K562 (cell line): ENCODE measurements around the gene NAP1L4. TPM values are rescaled to one million over a fixed set of nuclear protein-coding genes. Genes with fewer than 3 reads are reported as not detected.
A peak's percentile ranks its signal among the peaks of the same experiment; 100 is the strongest.

Source experiments
- ATAC-seq: fragments of 200-7000 bp; cut with Tn5 transposase; 3 replicates; pipeline ENCODE4 v1.9.1; 2020; ENCODE audit warnings: moderate library complexity
- BruUV-seq: library from RNA; stranded (reverse); fragments of 400-500 nt; replicated peaks from 2 replicates; lab custom pipeline; 2021; lab: Mats Ljungman, UMichigan
- CTCF ChIA-PET: fragments of 300-600 bp; formaldehyde crosslinking; extraction: SDS; loops from one replicate; lab custom pipeline; 2021; ENCODE audit warnings: low intra/inter-chr PET ratio; lab: Yijun Ruan, JAX
- POLR2A ChIA-PET: fragments of 300-600, 350-650 bp; sonication (Branson Sonifier 250); formaldehyde crosslinking; extraction: SDS; loops from one replicate; lab custom pipeline; 2021; ENCODE audit warnings: antibody characterized with exemption, inconsistent platforms; lab: Yijun Ruan, JAX
- DNase-seq, 4 experiments: peaks; one replicate each; pipeline versions ENCODE4 v3.0.0 to v3.0.0-alpha.2; 2011 to 2018; ENCODE audit warnings: low spot score in 3 of 4, mixed read lengths in 3 of 4; ENCODE audit errors: extremely low read depth in 1 of 4
- FAIRE-seq: peaks from 2 replicates; lab custom pipeline; 2011; peaks lifted over from hg19 to GRCh38; lab: Jason Lieb, UNC
- H2AFZ ChIP-seq: 2 replicates; pipeline ENCODE4 v1.6.0; 2011; ENCODE audit warnings: low read depth, low read length, control low read depth, inconsistent platforms
- H3K27ac ChIP-seq: fragments of 200-600 bp; 3 replicates; pipeline ENCODE4 v1.8.0; 2011; ENCODE audit warnings: low read depth, mild to moderate bottlenecking, control low read depth, inconsistent platforms, low read length, moderate library complexity, mixed read lengths; ENCODE audit errors: extremely low read depth
- H3K27me3 ChIP-seq, 2 experiments: fragments of 300-600 bp in 1 of 2; 2 replicates in 1 of 2; 3 replicates in 1 of 2; pipeline versions ENCODE4 v1.6.0 to v1.8.0; 2011; ENCODE audit warnings: inconsistent platforms in 2 of 2, low read length in 2 of 2, mild to moderate bottlenecking in 1 of 2, mixed read lengths in 1 of 2, moderate library complexity in 1 of 2; ENCODE audit not compliant: control insufficient read depth in 2 of 2, insufficient read depth in 2 of 2
- H3K36me3 ChIP-seq: fragments of 300-600 bp; 3 replicates; pipeline ENCODE4 v1.8.0; 2011; ENCODE audit warnings: mild to moderate bottlenecking, low read length, inconsistent platforms; ENCODE audit not compliant: control insufficient read depth, insufficient read depth
- H3K4me1 ChIP-seq, 2 experiments: fragments of 200-600 bp in 1 of 2; replicated peaks in 1 of 2; 2 replicates in 1 of 2; 3 replicates in 1 of 2; pipeline versions ENCODE4 v1.5.1 to v1.8.0; 2011; ENCODE audit warnings: inconsistent platforms in 2 of 2, low read length in 2 of 2, mild to moderate bottlenecking in 1 of 2, mixed read lengths in 1 of 2, moderate library complexity in 1 of 2; ENCODE audit not compliant: control insufficient read depth in 2 of 2, insufficient read depth in 2 of 2
- H3K4me2 ChIP-seq: 2 replicates; pipeline ENCODE4 v1.6.1; 2011; ENCODE audit warnings: low read length, control low read depth, inconsistent platforms, mixed read lengths; ENCODE audit not compliant: insufficient read depth
- H3K4me3 ChIP-seq: fragments of 200-600 bp; sonication (generic), shearing (Covaris generic); 2 replicates; pipeline ENCODE4 v1.5.1; 2016; ENCODE audit warnings: control low read depth, inconsistent platforms
- H3K79me2 ChIP-seq: fragments of 200-600 bp; 3 replicates; pipeline ENCODE4 v1.8.0; 2011; ENCODE audit warnings: low read length, inconsistent platforms; ENCODE audit not compliant: control insufficient read depth, insufficient read depth
- H3K9ac ChIP-seq, 2 experiments: 2 replicates each; pipeline versions ENCODE4 v1.6.0 to v1.6.1; 2011; ENCODE audit warnings: low read depth in 2 of 2, low read length in 2 of 2, control low read depth in 1 of 2, inconsistent platforms in 1 of 2, mild to moderate bottlenecking in 1 of 2, mixed read lengths in 1 of 2; ENCODE audit not compliant: insufficient read depth in 1 of 2
- H3K9me1 ChIP-seq: one replicate; pipeline ENCODE4 v1.6.0; 2011; ENCODE audit warnings: inconsistent platforms, mild to moderate bottlenecking, low read length, moderate library complexity; ENCODE audit not compliant: control insufficient read depth, insufficient read depth
- H3K9me3 ChIP-seq: replicated peaks from 2 replicates; pipeline ENCODE4 v1.5.1; 2011; ENCODE audit warnings: low read depth, low read length, inconsistent platforms; ENCODE audit not compliant: control insufficient read depth, insufficient read depth
- H4K20me1 ChIP-seq: replicated peaks from 2 replicates; pipeline ENCODE4 v1.6.1; 2011; ENCODE audit warnings: low read length, inconsistent platforms, mixed read lengths; ENCODE audit not compliant: control insufficient read depth, insufficient read depth
- CBFB ChIP-seq: sonication (generic); formaldehyde crosslinking; IDR thresholded peaks from 2 replicates; pipeline ENCODE4 v1.4.0; 2020; ENCODE audit warnings: mild to moderate bottlenecking, missing genetic modification reagents
- FOSL1 ChIP-seq: fragments of 200-800 bp; sonication (Bioruptor generic); conservative IDR thresholded peaks from 2 replicates; pipeline ENCODE4 v1.6.1; 2016; ENCODE audit warnings: missing genetic modification characterization, missing compliant biosample characterization
- JUND ChIP-seq, 2 experiments: IDR thresholded peaks; 2 replicates in 1 of 2; 3 replicates in 1 of 2; pipeline ENCODE4 v1.6.1; 2011; ENCODE audit warnings: borderline replicate concordance in 2 of 2, low read depth in 2 of 2, low read length in 2 of 2, improper control_type of control experiment in 1 of 2, missing biosample characterization in 1 of 2, missing genetic modification characterization in 1 of 2, missing genetic modification reagents in 1 of 2
- MAZ ChIP-seq, 2 experiments: fragments of 450-650 bp in 1 of 2; sonication (generic) in 1 of 2; formaldehyde crosslinking; IDR thresholded peaks in 1 of 2; conservative IDR thresholded peaks in 1 of 2; 2 replicates each; pipeline versions ENCODE4 v1.4.0 to v1.5.0; 2020; ENCODE audit warnings: mild to moderate bottlenecking in 1 of 2, missing genetic modification reagents in 1 of 2
- POLR2G ChIP-seq: fragments of 200-400 bp; formaldehyde crosslinking; IDR thresholded peaks from 2 replicates; pipeline ENCODE4 v1.6.1; 2017; ENCODE audit warnings: low read depth, mild to moderate bottlenecking, antibody characterized with exemption, low read length, moderate library complexity
- ZBTB43 ChIP-seq: sonication (generic); formaldehyde crosslinking; IDR thresholded peaks from 2 replicates; pipeline ENCODE4 v1.8.0; 2023; ENCODE audit warnings: mild to moderate bottlenecking, missing genetic modification reagents
- ZNF511 ChIP-seq: sonication (generic); formaldehyde crosslinking; IDR thresholded peaks from 2 replicates; pipeline ENCODE4 v1.8.0; 2022; ENCODE audit warnings: mild to moderate bottlenecking, missing genetic modification reagents
- ZNF707 ChIP-seq: fragments of 250-450 bp; sonication (Bioruptor Pico); conservative IDR thresholded peaks from 2 replicates; pipeline ENCODE4 v1.8.0; 2022; ENCODE audit warnings: inconsistent platforms, mild to moderate bottlenecking, moderate library complexity
- WGBS: fragments of 100-300 bp; shearing (Covaris generic); methylation state at CpG from one replicate; pipeline ENCODE4 v1.1.6; 2016; ENCODE audit warnings: low coverage, mixed read lengths; ENCODE audit not compliant: insufficient coverage; ENCODE audit errors: missing lambda C conversion rate; 5-methylcytosine and 5-hydroxymethylcytosine counted together
- in situ Hi-C: fragments of 300-500 bp; cut with MboI; formaldehyde crosslinking; loops from 4 replicates; pipeline ENCODE4 v1.15.0; 2018; ENCODE audit warnings: inconsistent platforms, mixed read lengths
- intact Hi-C: fragments of 100-400 bp; cut with micrococcal nuclease; formaldehyde crosslinking; loops from 2 replicates; pipeline ENCODE4 v1.14.2; 2022
- polyA plus RNA-seq, 8 experiments: library from polyadenylated mRNA; depleted of rRNA in 4 of 8; stranded (reverse) in 5 of 8; unstranded in 3 of 8; fragments of >200 nt; fragmentation: Nextera tagmentation in 2 of 8; fragmentation: Illumina TruSeq in 1 of 8; extraction: Ambion mirVana in 2 of 8; extraction: Trizol in 1 of 8; gene quantifications; 2 replicates each; pipeline versions ENCODE4 v1.2.1 to v1.2.3, GENCODE V29; 2011 to 2014; ENCODE audit warnings: inconsistent platforms in 1 of 8, missing spikeins in 1 of 8
- total RNA-seq, 7 experiments: library from RNA; depleted of rRNA in 6 of 7; stranded (reverse); fragments of >200 nt in 6 of 7; fragmentation: Illumina TruSeq in 2 of 7; extraction: Trizol in 2 of 7; gene quantifications; 2 replicates each; pipeline versions ENCODE4 v1.2.1 to v1.2.3, GENCODE V29; 2011 to 2021; ENCODE audit warnings: low replicate concordance in 1 of 7

Gene NAP1L4
- total and polyA plus RNA-seq, 9 of the 15 experiments (the other 6 are each of a cell fraction or from before 2014, with no cell fraction given) = 34.1 to 237 (median 179) TPM

- POLR2A ChIA-PET = interaction anchor here (0.6 to 1.1 kb wide), 4 partner anchors 10 to 742 kb away, joined by 3 to 5 read pairs (median 3); no protein-coding TSS in a partner anchor
- no TSS peak for BruUV-seq
- Histone ChIP-seq H3K9ac (peak overlapping the region in 1 of 2 experiments; percentile 24; a peak in 2 of 4 replicates), H3K4me3 (no peak overlapping the region), H3K27ac (no peak overlapping the region), H3K4me1 (peaks cover 14 to 82% of the 10 kb centered on the region in 2 experiments; a peak in 4 of 5 replicates), H3K4me2 (no peak overlapping the region), H3K79me2 (no peaks in the 10 kb centered on the region)
- CTCF ChIA-PET = no interaction called here
- peak; percentile 35 to 52 (median 37) for DNase-seq
- TF ChIP-seq JUND (IDR thresholded peaks at IDR 0.05; ENCODE audit: borderline replicate concordance, low read depth, low read length) (peak; percentile 35; the same call in 1 of the 2 replicates), JUND (tag; IDR thresholded peaks at IDR 0.05; ENCODE audit: borderline replicate concordance, low read depth, low read length) (no peak; the same call in 2 of the 3 replicates), CBFB (CRISPR knock-in tag) (peak; percentile 58; the same call in 1 of the 2 replicates), FOSL1 (tag) (0 out of 2 replicates have a peak, but pooled peaks have one; percentile 48), ZBTB43 (0 out of 2 replicates have a peak, but pooled peaks have one; percentile 47), ZNF707 (CRISPR knock-in tag) (no peak), MAZ (CRISPR knock-in tag; conservative IDR thresholded peaks at IDR 0.05 in 1 of 2, IDR thresholded peaks at IDR 0.05 in 1 of 2) (no peak), POLR2G (peak; percentile 27; the same call in 1 of the 2 replicates), ZNF511 (CRISPR knock-in tag) (0 out of 2 replicates have a peak, but pooled peaks have one; percentile 16)
- TF ChIP-seq, all 486 proteins: peak for 6
- intact Hi-C loops (no loop called here), in situ Hi-C loops (no loop called here)
- no peaks in the 10 kb centered on the region for H3K27me3 ChIP-seq
- no peaks in the 10 kb centered on the region for H3K9me3 ChIP-seq
- no peaks in the 10 kb centered on the region for H3K36me3 ChIP-seq
- H2AFZ ChIP-seq = no peak overlapping the region
- peak; percentile 52 for FAIRE-seq
- H4K20me1 ChIP-seq = no peaks in the 10 kb centered on the region
- WGBS = 28% methylated on average over 12 of the region's 13 CpGs
- ATAC-seq = peak; percentile 55
- H3K9me1 ChIP-seq = no peaks in the 10 kb centered on the region
Measured at GRCh38 chr11:2913019-2913431, 79.1 kb downstream of the NAP1L4 start.
